ENCODE data around the gene HLCS.

Gene HLCS

GRCh38 chr21:36922861-36923260 is 43.6 kb downstream of the HLCS start:
- H3K4me3 ChIP-seq (ENCODE audit: low read length): no peak overlapping the region
- H4K20me1 ChIP-seq (ENCODE audit: insufficient read depth, low read length): no peaks in the 10 kb centered on the region
- H3K79me2 ChIP-seq (ENCODE audit: low read length): no peaks in the 10 kb centered on the region
- no peaks in the 10 kb centered on the region for H3K9me3 ChIP-seq (replicated peaks; ENCODE audit: insufficient read depth, low read length)
- H3K9me2 ChIP-seq (replicated peaks; ENCODE audit: insufficient read depth, low read length): no peaks in the 10 kb centered on the region
- H3K36me3 ChIP-seq (replicated peaks; ENCODE audit: insufficient read depth, low read length): no peaks in the 10 kb centered on the region
- H3K4me2 ChIP-seq (ENCODE audit: low read depth, low read length): no peak overlapping the region
- H3K27ac ChIP-seq (ENCODE audit: low read length): no peak overlapping the region
- H3K9ac ChIP-seq (ENCODE audit: low read length): no peak overlapping the region
- no peak overlapping the region for H2AFZ ChIP-seq (ENCODE audit: low read length)
- H3F3A ChIP-seq (ENCODE audit: insufficient read depth, low read length): no peaks in the 10 kb centered on the region
- H3K4me1 ChIP-seq (ENCODE audit: low read length): no peaks in the 10 kb centered on the region
- no peak for TF ChIP-seq EZH2phosphoT487 (IDR thresholded peaks at IDR 0.05; ENCODE audit: low read length)
- TF ChIP-seq CTCF (IDR thresholded peaks at IDR 0.05; ENCODE audit: low read length): no peak
- TF ChIP-seq EZH2 (optimal IDR thresholded peaks at IDR 0.05; ENCODE audit: low read depth, low read length): no peak
- no peaks in the 10 kb centered on the region for H3K27me3 ChIP-seq (replicated peaks; ENCODE audit: insufficient read depth, low read length)
- DNase-seq: no peak

- no peaks in the 10 kb centered on the region for H3K36me3 ChIP-seq (replicated peaks; ENCODE audit: insufficient read depth, low read length)
- H3K4me1 ChIP-seq (ENCODE audit: low read length): peaks cover 12% of the 10 kb centered on the region
- H3K9me3 ChIP-seq (replicated peaks; ENCODE audit: insufficient read depth, low read length): no peaks in the 10 kb centered on the region
- no peak overlapping the region for H3K9ac ChIP-seq (ENCODE audit: low read length)
- DNase-seq: no peak
- H4K20me1 ChIP-seq (ENCODE audit: insufficient read depth, low read length): no peaks in the 10 kb centered on the region
- H3K27me3 ChIP-seq (replicated peaks; ENCODE audit: insufficient read depth, low read length): no peaks in the 10 kb centered on the region
- H3F3A ChIP-seq (ENCODE audit: insufficient read depth, low read length): peaks cover 3% of the 10 kb centered on the region; the same call in 1 of the 2 replicates
- no peak overlapping the region for H3K4me3 ChIP-seq (ENCODE audit: low read length)
- H3K79me2 ChIP-seq (ENCODE audit: low read length): no peaks in the 10 kb centered on the region
- no peak for TF ChIP-seq EZH2 (optimal IDR thresholded peaks at IDR 0.05; ENCODE audit: low read depth, low read length)
- TF ChIP-seq EZH2phosphoT487 (IDR thresholded peaks at IDR 0.05; ENCODE audit: low read length): no peak
- TF ChIP-seq CTCF (IDR thresholded peaks at IDR 0.05; ENCODE audit: low read length): no peak
- H3K4me2 ChIP-seq (ENCODE audit: low read depth, low read length): no peak overlapping the region
- no peak overlapping the region for H2AFZ ChIP-seq (ENCODE audit: low read length)
- H3K9me2 ChIP-seq (replicated peaks; ENCODE audit: insufficient read depth, low read length): no peaks in the 10 kb centered on the region
- H3K27ac ChIP-seq (ENCODE audit: low read length): no peak overlapping the region
Observed at GRCh38 chr21:36918291-36918690, 48.2 kb downstream of the HLCS start.

GRCh38 chr21:36917471-36918158 is 48.9 kb downstream of the HLCS start:
- Histone ChIP-seq H3K4me2 (ENCODE audit: low read depth, low read length) (no peak overlapping the region), H2AFZ (ENCODE audit: low read length) (no peak overlapping the region), H3K9me3 (replicated peaks; ENCODE audit: insufficient read depth, low read length) (no peaks in the 10 kb centered on the region), H4K20me1 (ENCODE audit: insufficient read depth, low read length) (no peaks in the 10 kb centered on the region), H3K4me1 (ENCODE audit: low read length) (peaks cover 12% of the 10 kb centered on the region), H3K79me2 (ENCODE audit: low read length) (no peaks in the 10 kb centered on the region), H3K4me3 (ENCODE audit: low read length) (no peak overlapping the region), H3K36me3 (replicated peaks; ENCODE audit: insufficient read depth, low read length) (no peaks in the 10 kb centered on the region), H3K9me2 (replicated peaks; ENCODE audit: insufficient read depth, low read length) (no peaks in the 10 kb centered on the region), H3K27ac (ENCODE audit: low read length) (no peak overlapping the region), H3K27me3 (replicated peaks; ENCODE audit: insufficient read depth, low read length) (no peaks in the 10 kb centered on the region), H3F3A (ENCODE audit: insufficient read depth, low read length) (peaks cover 3% of the 10 kb centered on the region; the same call in 1 of the 2 replicates), H3K9ac (ENCODE audit: low read length) (no peak overlapping the region)
- peak; percentile 50 for TF ChIP-seq CTCF (IDR thresholded peaks at IDR 0.05; ENCODE audit: low read length)
- TF ChIP-seq EZH2phosphoT487 (IDR thresholded peaks at IDR 0.05; ENCODE audit: low read length): no peak
- TF ChIP-seq EZH2 (optimal IDR thresholded peaks at IDR 0.05; ENCODE audit: low read depth, low read length): no peak
- peak; percentile 44 for DNase-seq
